IMR-90 (cell line): ENCODE results near the gene CABS1. TPM values are rescaled to one million over a fixed set of nuclear protein-coding genes. Genes with fewer than 3 reads are reported as not detected.

ENCODE experiments used
- ATAC-seq: fragments of 200-7000 bp; cut with Tn5 transposase; 2 replicates; pipeline ENCODE4 v1.9.1; 2020; ENCODE audit warnings: low read depth, mild to moderate bottlenecking, moderate library complexity
- BruUV-seq: library from RNA; stranded (reverse); fragments of 400-500 nt; replicated peaks from 2 replicates; lab custom pipeline; 2021; lab: Mats Ljungman, UMichigan
- CTCF ChIA-PET: fragments of 300-600 bp; formaldehyde crosslinking; extraction: SDS; loops from one replicate; lab custom pipeline; 2021; ENCODE audit warnings: antibody characterized with exemption; lab: Yijun Ruan, JAX
- POLR2A ChIA-PET: fragments of 300-600 bp; sonication (Branson Sonifier 250); formaldehyde crosslinking; loops from one replicate; lab custom pipeline; 2022; ENCODE audit warnings: antibody characterized with exemption; ENCODE audit not compliant: unreplicated experiment; lab: Charles Lee
- DNase-seq: peaks from one replicate; pipeline ENCODE4 v3.0.0; 2013
- H2AFZ ChIP-seq: replicated peaks from 2 replicates; pipeline ENCODE3; 2013; ENCODE audit warnings: low read length, mild to moderate bottlenecking; ENCODE audit not compliant: poor library complexity
- H2AK5ac ChIP-seq: 2 replicates; pipeline ENCODE4 v1.6.1; 2013; ENCODE audit warnings: low read depth, low read length, inconsistent platforms
- H2AK9ac ChIP-seq: replicated peaks from 2 replicates; pipeline ENCODE3; 2013; ENCODE audit warnings: mild to moderate bottlenecking, low read depth, low read length, moderate library complexity; ENCODE audit not compliant: poor library complexity
- H2BK120ac ChIP-seq: 2 replicates; pipeline ENCODE4 v1.6.1; 2013; ENCODE audit warnings: low read depth, low read length, inconsistent platforms
- H2BK15ac ChIP-seq: 3 replicates; pipeline ENCODE4 v1.6.1; 2013; ENCODE audit warnings: low read depth, low read length, inconsistent platforms
- H2BK20ac ChIP-seq: 2 replicates; pipeline ENCODE4 v1.6.1; 2013; ENCODE audit warnings: low read depth, mild to moderate bottlenecking, inconsistent platforms, low read length, moderate library complexity
- H2BK5ac ChIP-seq: 2 replicates; pipeline ENCODE4 v1.6.1; 2013; ENCODE audit warnings: mild to moderate bottlenecking, low read depth, low read length, inconsistent platforms; ENCODE audit not compliant: poor library complexity, severe bottlenecking
- H3K14ac ChIP-seq: replicated peaks from 2 replicates; pipeline ENCODE4 v1.6.1; 2013; ENCODE audit warnings: low read depth, low read length, inconsistent platforms
- H3K18ac ChIP-seq: 2 replicates; pipeline ENCODE4 v1.6.1; 2013; ENCODE audit warnings: low read depth, low read length, control low read depth
- H3K23ac ChIP-seq: 2 replicates; pipeline ENCODE4 v1.6.1; 2013; ENCODE audit warnings: low read depth, low read length, inconsistent platforms
- H3K27ac ChIP-seq: 2 replicates; pipeline ENCODE4 v1.5.1; 2013; ENCODE audit warnings: mild to moderate bottlenecking, control low read depth, low read length; ENCODE audit not compliant: insufficient read depth
- H3K27me3 ChIP-seq: 2 replicates; pipeline ENCODE4 v1.6.1; 2013; ENCODE audit warnings: low read length; ENCODE audit not compliant: control insufficient read depth, insufficient read depth
- H3K36me3 ChIP-seq: 2 replicates; pipeline ENCODE4 v1.6.1; 2013; ENCODE audit warnings: low read length, mixed read lengths; ENCODE audit not compliant: control insufficient read depth, insufficient read depth
- H3K4ac ChIP-seq: 2 replicates; pipeline ENCODE4 v1.6.1; 2013; ENCODE audit warnings: low read depth, low read length, inconsistent platforms
- H3K4me1 ChIP-seq: 2 replicates; pipeline ENCODE4 v1.6.1; 2013; ENCODE audit warnings: low read length, mixed read lengths; ENCODE audit not compliant: control insufficient read depth, insufficient read depth
- H3K4me2 ChIP-seq: 2 replicates; pipeline ENCODE4 v1.6.1; 2013; ENCODE audit warnings: low read depth, mild to moderate bottlenecking, control low read depth, low read length, moderate library complexity
- H3K4me3 ChIP-seq: 2 replicates; pipeline ENCODE4 v1.5.1; 2013; ENCODE audit warnings: low read depth, mild to moderate bottlenecking, control low read depth, low read length, moderate library complexity; ENCODE audit not compliant: insufficient read depth
- H3K56ac ChIP-seq: 2 replicates; pipeline ENCODE4 v1.6.1; 2013; ENCODE audit warnings: low read length, inconsistent platforms; ENCODE audit not compliant: insufficient read depth; ENCODE audit errors: extremely low read depth
- H3K79me1 ChIP-seq, 2 experiments: 2 replicates each; pipeline ENCODE4 v1.6.1; 2013; ENCODE audit warnings: low read length in 2 of 2, inconsistent platforms in 1 of 2, low read depth in 1 of 2
- H3K9ac ChIP-seq: 2 replicates; pipeline ENCODE4 v1.6.1; 2013; ENCODE audit warnings: low read depth, low read length, control low read depth
- H3K9me1 ChIP-seq: 2 replicates; pipeline ENCODE4 v1.6.1; 2013; ENCODE audit warnings: low read length, inconsistent platforms; ENCODE audit not compliant: insufficient read depth
- H3K9me3 ChIP-seq: 2 replicates; pipeline ENCODE4 v1.6.1; 2013; ENCODE audit warnings: low read length; ENCODE audit not compliant: control insufficient read depth, insufficient read depth
- H4K20me1 ChIP-seq: 2 replicates; pipeline ENCODE4 v1.6.1; 2013; ENCODE audit warnings: low read length, inconsistent platforms; ENCODE audit not compliant: insufficient read depth
- H4K5ac ChIP-seq: 2 replicates; pipeline ENCODE4 v1.6.1; 2013; ENCODE audit warnings: mild to moderate bottlenecking, low read depth, low read length, control low read depth
- H4K8ac ChIP-seq, 2 experiments: 2 replicates each; pipeline ENCODE4 v1.6.1; 2013; ENCODE audit warnings: low read depth in 2 of 2, low read length in 2 of 2, control low read depth in 1 of 2, inconsistent platforms in 1 of 2
- H4K91ac ChIP-seq: 2 replicates; pipeline ENCODE4 v1.6.1; 2013; ENCODE audit warnings: low read depth, low read length, inconsistent platforms; ENCODE audit not compliant: insufficient read depth
- BHLHE40 ChIP-seq: fragments of 150-350 bp; IDR thresholded peaks from 2 replicates; pipeline ENCODE4 v1.6.1; 2016; ENCODE audit warnings: mild to moderate bottlenecking, low read depth, low read length
- CEBPB ChIP-seq: IDR thresholded peaks from 2 replicates; pipeline ENCODE4 v1.6.1; 2012; ENCODE audit warnings: low read depth, low read length, improper control_type of control experiment
- CHD1 ChIP-seq: IDR thresholded peaks from 2 replicates; pipeline ENCODE4 v1.6.1; 2012; ENCODE audit warnings: low read depth, low read length, improper control_type of control experiment
- FOS ChIP-seq: fragments of 150-350 bp; IDR thresholded peaks from 2 replicates; pipeline ENCODE4 v1.6.1; 2016; ENCODE audit warnings: low read depth, low read length
- MAFK ChIP-seq: IDR thresholded peaks from 2 replicates; pipeline ENCODE4 v1.6.1; 2012; ENCODE audit warnings: low read depth, low read length, improper control_type of control experiment
- MAZ ChIP-seq: IDR thresholded peaks from 2 replicates; pipeline ENCODE4 v1.6.1; 2012; ENCODE audit warnings: low read depth, mild to moderate bottlenecking, low read length, improper control_type of control experiment, moderate library complexity, borderline replicate concordance
- NFE2L2 ChIP-seq: fragments of 150-350 bp; IDR thresholded peaks from 2 replicates; pipeline ENCODE4 v1.6.1; 2016; ENCODE audit warnings: low read depth, mild to moderate bottlenecking, low read length
- POLR2A ChIP-seq: IDR thresholded peaks from 2 replicates; pipeline ENCODE4 v1.6.1; 2012; ENCODE audit warnings: mild to moderate bottlenecking, low read depth, low read length
- RAD21 ChIP-seq: IDR thresholded peaks from 2 replicates; pipeline ENCODE4 v1.6.1; 2012; ENCODE audit warnings: low read length, improper control_type of control experiment
- RCOR1 ChIP-seq: IDR thresholded peaks from 2 replicates; pipeline ENCODE4 v1.6.1; 2012; ENCODE audit warnings: mild to moderate bottlenecking, low read length, improper control_type of control experiment; ENCODE audit not compliant: insufficient replicate concordance
- RFX5 ChIP-seq: IDR thresholded peaks from 2 replicates; pipeline ENCODE4 v1.8.0; 2012; ENCODE audit warnings: low read depth, mild to moderate bottlenecking, low read length, moderate library complexity
- SMC3 ChIP-seq: fragments of 150-350 bp; IDR thresholded peaks from 2 replicates; pipeline ENCODE4 v1.6.1; 2016; ENCODE audit warnings: low read depth, mild to moderate bottlenecking, antibody characterized with exemption, low read length, moderate library complexity
- WGBS, 2 experiments: methylation state at CpG; one replicate each; pipeline versions ENCODE4 v1.1.5 to v1.1.7; 2013; ENCODE audit warnings: missing lambda C conversion rate in 2 of 2; ENCODE audit not compliant: insufficient read length in 1 of 2; ENCODE audit errors: extremely low coverage in 2 of 2; 5-methylcytosine and 5-hydroxymethylcytosine counted together
- dilution Hi-C: fragments of 300-500 bp; cut with HindIII; formaldehyde crosslinking; loops from one replicate; pipeline ENCODE4 v1.14.3; 2018; ENCODE audit warnings: low sequenced_read_pairs; ENCODE audit not compliant: unreplicated experiment
- in situ Hi-C: fragments of 300-500 bp; cut with MboI; formaldehyde crosslinking; loops from 3 replicates; pipeline ENCODE4 v1.14.3; 2019; ENCODE audit warnings: low sequenced_read_pairs, inconsistent platforms, mixed read lengths
- intact Hi-C: fragments of 100-400 bp; cut with micrococcal nuclease; formaldehyde crosslinking; loops from 2 replicates; pipeline ENCODE4 v1.10.0; 2022
- polyA plus RNA-seq, 3 experiments: library from polyadenylated mRNA; depleted of rRNA; stranded (reverse); fragments of >200 nt; gene quantifications; 2 replicates each; pipeline ENCODE4 v1.2.3, GENCODE V29; 2012; ENCODE audit warnings: low replicate concordance in 1 of 3
- total RNA-seq: library from RNA; depleted of rRNA; stranded (reverse); fragments of >200 nt; gene quantifications from 2 replicates; pipeline ENCODE4 v1.2.3, GENCODE V29; 2012
- TF ChIP-seq, protein P1 (sequence below): fragments of 150-350 bp; IDR thresholded peaks from 2 replicates; pipeline ENCODE4 v1.6.1; 2016; ENCODE audit warnings: low read depth, mild to moderate bottlenecking, low read length, moderate library complexity, borderline replicate concordance
- TF ChIP-seq, protein P2 (sequence below): conservative IDR thresholded peaks from 2 replicates; pipeline ENCODE4 v1.5.1; 2012; ENCODE audit warnings: mild to moderate bottlenecking, low read depth, low read length, improper control_type of control experiment
- TF ChIP-seq, protein P3 (sequence below): fragments of 150-350 bp; IDR thresholded peaks from 2 replicates; pipeline ENCODE4 v1.6.1; 2017; ENCODE audit warnings: mild to moderate bottlenecking, antibody characterized with exemption, low read length, low read depth

Gene CABS1
- total and polyA plus RNA-seq, 2 of the 4 experiments (the other 2 are of a cell fraction): not detected

DNA sequence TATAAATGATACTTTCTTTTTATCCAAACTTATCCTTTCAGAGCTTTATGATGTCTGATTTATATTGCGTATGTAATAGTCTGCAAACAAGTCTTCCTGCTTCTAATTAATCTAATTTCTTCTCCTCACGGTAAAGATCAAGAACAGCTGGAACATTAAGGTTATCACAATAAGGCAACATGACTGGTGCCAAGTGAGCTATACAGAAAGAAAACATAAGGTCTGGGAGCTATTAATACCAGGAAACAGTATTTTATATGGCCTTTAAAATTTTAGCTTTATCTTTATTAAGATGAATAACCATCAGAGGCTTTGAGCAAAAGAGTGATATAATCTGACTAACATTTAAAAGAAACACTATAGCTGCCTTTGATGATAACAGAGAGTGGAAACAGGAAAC is 28.7 kb upstream of the CABS1 start:
- no peak overlapping the region for H3K4me3 ChIP-seq
- H2BK120ac ChIP-seq: no peak overlapping the region
- no peaks in the 10 kb centered on the region for H3K36me3 ChIP-seq
- H3K9me3 ChIP-seq: no peaks in the 10 kb centered on the region
- H2BK20ac ChIP-seq: no peak overlapping the region
- no peaks in the 10 kb centered on the region for H3K79me1 ChIP-seq
- no peak overlapping the region for H3K18ac ChIP-seq
- no peak overlapping the region for H2AFZ ChIP-seq
- no peak overlapping the region for H4K91ac ChIP-seq
- intact Hi-C loops (no loop called here), in situ Hi-C loops (no loop called here), dilution Hi-C loops (no loop called here)
- H3K4ac ChIP-seq: no peak overlapping the region
- no peak overlapping the region for H3K4me2 ChIP-seq
- H3K4me1 ChIP-seq: no peaks in the 10 kb centered on the region
- no TSS peak for BruUV-seq
- no peak overlapping the region for H3K27ac ChIP-seq
- H2AK9ac ChIP-seq: no peak overlapping the region
- TF ChIP-seq RFX5 (no peak), POLR2A (no peak), FOS (no peak), CEBPB (no peak), MAZ (no peak), BHLHE40 (no peak), NFE2L2 (no peak), SMC3 (no peak), MAFK (no peak), RCOR1 (no peak), CHD1 (no peak), RAD21 (no peak)
- TF ChIP-seq, protein P1, sequence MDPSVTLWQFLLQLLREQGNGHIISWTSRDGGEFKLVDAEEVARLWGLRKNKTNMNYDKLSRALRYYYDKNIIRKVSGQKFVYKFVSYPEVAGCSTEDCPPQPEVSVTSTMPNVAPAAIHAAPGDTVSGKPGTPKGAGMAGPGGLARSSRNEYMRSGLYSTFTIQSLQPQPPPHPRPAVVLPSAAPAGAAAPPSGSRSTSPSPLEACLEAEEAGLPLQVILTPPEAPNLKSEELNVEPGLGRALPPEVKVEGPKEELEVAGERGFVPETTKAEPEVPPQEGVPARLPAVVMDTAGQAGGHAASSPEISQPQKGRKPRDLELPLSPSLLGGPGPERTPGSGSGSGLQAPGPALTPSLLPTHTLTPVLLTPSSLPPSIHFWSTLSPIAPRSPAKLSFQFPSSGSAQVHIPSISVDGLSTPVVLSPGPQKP: no peak
- TF ChIP-seq, protein P2, sequence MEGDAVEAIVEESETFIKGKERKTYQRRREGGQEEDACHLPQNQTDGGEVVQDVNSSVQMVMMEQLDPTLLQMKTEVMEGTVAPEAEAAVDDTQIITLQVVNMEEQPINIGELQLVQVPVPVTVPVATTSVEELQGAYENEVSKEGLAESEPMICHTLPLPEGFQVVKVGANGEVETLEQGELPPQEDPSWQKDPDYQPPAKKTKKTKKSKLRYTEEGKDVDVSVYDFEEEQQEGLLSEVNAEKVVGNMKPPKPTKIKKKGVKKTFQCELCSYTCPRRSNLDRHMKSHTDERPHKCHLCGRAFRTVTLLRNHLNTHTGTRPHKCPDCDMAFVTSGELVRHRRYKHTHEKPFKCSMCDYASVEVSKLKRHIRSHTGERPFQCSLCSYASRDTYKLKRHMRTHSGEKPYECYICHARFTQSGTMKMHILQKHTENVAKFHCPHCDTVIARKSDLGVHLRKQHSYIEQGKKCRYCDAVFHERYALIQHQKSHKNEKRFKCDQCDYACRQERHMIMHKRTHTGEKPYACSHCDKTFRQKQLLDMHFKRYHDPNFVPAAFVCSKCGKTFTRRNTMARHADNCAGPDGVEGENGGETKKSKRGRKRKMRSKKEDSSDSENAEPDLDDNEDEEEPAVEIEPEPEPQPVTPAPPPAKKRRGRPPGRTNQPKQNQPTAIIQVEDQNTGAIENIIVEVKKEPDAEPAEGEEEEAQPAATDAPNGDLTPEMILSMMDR: no peak
- TF ChIP-seq, protein P3, sequence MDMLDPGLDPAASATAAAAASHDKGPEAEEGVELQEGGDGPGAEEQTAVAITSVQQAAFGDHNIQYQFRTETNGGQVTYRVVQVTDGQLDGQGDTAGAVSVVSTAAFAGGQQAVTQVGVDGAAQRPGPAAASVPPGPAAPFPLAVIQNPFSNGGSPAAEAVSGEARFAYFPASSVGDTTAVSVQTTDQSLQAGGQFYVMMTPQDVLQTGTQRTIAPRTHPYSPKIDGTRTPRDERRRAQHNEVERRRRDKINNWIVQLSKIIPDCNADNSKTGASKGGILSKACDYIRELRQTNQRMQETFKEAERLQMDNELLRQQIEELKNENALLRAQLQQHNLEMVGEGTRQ: no peak
- no peak overlapping the region for H3K14ac ChIP-seq
- no peak for ATAC-seq
- no peak for DNase-seq
- H2BK15ac ChIP-seq: no peak overlapping the region
- H3K9me1 ChIP-seq: no peaks in the 10 kb centered on the region
- no peak overlapping the region for H3K23ac ChIP-seq
- no peak overlapping the region for H3K9ac ChIP-seq
- no peaks in the 10 kb centered on the region for H3K27me3 ChIP-seq
- ChIA-PET CTCF (no interaction called here), POLR2A (no interaction called here)
- H4K20me1 ChIP-seq: no peaks in the 10 kb centered on the region
- WGBS, 2 experiments: no CpG with 5 or more reads among the region's 2 CpGs
- no peak overlapping the region for H2BK5ac ChIP-seq
- H2AK5ac ChIP-seq: no peak overlapping the region
- H4K8ac ChIP-seq: no peak overlapping the region
- no peak overlapping the region for H4K5ac ChIP-seq
- no peak overlapping the region for H3K56ac ChIP-seq
